ENCODE results near the gene GFRA1.

Gene GFRA1

DNA sequence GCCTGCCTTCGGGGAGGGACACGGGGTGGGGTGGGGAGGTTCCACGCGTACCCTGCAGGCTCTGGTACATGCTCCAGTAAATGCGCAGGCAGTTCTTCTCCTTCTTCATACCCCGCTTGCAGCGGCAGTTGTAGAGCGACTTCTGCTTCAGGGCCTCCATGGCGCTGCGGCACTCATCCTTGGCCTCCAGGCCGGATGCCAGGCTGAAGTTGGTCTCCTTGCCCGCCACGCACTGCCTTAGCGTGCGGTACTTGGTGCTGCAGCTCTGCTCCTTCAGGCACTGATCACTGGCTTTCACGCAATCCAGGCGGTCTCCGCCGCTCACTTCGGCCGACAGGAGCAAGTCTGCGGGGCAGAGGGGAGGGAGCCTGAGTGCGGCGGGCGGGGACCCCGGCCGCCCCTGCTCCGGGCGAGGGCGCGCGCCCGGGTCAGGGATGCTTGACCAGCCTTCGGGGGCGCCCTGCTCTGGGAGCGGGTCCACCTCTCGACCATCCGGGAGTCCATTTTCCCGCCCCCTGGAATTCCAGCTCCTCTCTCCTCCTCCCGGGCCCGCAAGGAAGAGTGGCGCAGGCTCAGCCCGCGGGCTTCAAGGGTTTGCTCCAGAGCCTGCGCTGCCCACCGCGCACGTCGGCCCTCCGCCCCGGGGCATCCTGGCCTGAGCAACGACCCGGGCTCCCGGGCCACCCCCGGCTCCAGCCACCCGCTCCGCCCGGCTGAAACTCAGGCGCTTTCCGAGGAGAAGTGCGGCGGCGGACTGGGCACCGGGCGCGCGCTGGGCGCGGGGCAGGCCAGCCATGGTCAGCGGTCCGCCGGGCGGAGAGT lies 2.0 kb downstream of the GFRA1 start:
- no peak for DNase-seq (ENCODE audit: low spot score)

DNA sequence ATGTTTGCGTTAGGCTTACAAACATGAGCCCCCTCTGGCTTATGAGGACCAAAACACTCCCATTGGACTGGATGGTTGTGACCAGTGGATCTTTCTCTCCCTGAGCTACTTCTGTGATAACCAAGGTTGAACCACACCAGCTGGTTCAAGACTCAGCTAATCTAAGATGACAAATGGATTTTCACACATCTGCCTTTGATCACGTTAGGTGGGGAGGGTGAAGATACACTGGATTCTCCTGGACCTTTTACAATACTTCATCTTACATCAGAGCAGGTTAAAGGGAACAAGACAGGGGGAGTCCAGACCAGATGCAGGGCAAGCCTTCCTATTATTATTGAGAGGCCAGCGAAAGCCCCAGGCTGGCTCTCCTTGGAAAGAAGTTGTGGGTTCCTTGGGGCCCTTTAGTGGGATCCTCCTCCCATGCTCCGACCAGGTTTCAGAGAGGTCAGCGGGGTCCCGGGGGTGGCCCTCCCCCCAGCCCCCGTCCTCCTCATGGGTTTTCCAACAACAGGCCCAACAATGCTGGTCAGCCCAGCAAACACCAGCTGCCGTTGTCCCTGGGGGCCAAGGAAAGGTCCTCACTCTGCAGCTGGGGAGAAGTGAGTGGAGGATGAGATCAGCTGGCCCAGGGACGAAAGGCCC lies 2.8 kb downstream of the GFRA1 start:
- DNase-seq (ENCODE audit: low spot score): no peak

DNA sequence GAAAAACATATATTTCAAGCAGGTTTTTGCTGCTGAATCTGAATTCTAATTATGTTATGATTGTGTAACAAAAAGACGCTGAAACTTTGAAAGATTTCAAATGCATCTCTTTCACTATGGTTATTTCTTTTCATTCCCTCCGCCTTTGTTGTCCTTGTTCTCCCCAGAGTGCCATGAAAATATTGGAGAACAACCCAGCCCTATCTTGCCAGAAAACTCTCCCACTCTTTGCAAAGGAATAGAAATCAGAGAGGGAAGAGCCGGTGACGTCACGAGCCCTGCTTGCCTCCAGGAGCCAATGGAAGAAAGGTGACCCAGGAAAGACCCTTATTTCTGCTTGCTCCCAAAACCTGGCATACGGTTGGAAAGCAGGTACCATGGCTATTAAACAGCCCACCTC lies 3.4 kb downstream of the GFRA1 start:
- no peak for DNase-seq (ENCODE audit: low spot score)

DNA sequence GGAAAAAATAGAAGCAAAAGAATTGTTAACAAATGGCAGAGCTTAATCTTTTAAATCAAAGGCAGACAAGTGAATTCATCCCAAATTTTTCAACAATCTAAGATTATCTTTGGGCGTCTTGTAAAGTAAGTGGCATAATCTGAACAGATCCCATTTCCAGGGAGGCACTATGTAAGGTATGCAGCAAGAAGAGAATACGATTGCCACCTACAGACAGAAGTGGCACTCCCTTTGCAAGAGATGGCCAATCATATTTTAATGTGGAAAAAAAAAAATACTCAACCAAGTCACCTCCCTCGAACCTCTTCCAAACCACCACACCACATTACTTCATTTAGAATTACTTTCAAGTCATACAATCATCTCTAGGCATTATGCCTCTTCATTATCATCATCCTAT lies 4.0 kb downstream of the GFRA1 start:
- no peak for DNase-seq (ENCODE audit: low spot score)

DNA sequence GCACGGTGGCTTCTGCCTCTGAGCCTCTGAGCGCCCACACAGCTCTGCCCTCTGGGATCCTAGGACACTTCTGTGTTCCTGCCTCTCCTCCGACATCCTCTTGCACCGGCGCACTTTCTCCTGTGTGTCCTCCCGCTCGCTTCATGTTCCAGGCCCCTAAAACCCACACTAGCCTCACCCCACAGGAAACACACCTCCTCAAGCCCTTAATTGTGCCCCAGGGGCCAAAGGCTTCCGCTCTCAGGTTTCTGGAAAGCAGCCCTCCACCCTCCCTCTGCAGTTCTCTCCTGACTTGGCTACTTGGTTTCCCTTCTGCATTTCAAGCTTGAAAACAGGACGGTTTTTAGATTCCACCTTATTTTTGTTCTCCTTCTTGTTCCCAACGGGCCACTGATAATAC lies 7.3 kb downstream of the GFRA1 start:
- DNase-seq (ENCODE audit: low spot score): no peak

DNA sequence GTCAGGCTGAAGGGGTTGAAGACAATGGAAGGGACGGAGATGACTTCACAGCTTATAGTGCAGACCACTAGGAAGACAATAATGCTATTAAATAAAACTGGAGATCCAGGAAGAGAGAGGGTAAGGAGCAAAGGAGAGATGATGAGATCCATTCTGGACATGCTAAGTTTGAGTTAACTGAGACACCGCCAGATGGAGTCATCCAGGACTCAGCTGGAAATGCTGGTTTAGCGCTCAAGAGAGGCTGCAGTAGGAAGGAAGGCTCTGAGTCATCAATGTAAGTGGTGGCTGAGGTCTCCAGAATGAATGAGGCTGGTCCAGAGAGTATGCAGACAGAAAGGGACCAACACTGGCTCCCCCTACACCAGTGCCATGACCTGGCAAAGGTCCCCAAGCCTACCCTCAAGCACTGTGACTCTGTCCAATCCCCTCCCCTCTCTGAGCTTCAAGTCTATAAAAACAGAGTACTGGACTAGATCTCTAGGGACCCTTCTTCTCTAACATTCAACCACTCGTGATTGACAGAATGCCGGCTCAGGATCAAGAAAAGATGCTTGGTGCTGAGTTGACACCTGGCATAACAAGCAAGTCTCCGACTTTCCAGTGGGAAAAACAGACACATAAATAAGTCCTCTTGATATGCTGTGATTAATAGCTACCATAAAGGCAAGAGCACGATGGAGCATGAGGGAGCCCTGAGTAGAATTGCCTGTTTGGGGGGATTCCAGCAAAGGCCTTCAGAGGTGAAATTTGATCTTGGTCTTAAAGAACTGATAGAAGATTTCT lies 8.9 kb downstream of the GFRA1 start:
- DNase-seq (ENCODE audit: low spot score): no peak

DNA sequence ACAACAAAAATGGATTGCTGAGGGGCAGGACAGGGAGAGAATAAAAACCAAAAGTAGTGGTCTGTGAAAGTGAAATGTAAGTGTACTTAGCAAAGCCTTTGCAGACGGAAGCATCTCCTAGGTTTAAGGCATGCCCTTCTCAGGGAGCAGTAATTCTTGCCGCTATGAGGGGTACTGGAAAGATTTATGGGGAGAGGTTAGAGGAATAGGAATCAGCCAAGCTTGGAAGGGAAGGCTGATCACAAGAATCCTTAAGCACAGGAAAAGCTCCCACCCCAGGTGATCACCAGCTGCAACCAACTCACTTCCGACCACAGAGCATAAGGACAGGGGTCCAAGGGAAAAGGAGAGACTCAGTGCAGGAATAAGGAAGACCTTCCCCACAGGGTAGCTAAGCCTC lies 10.3 kb downstream of the GFRA1 start:
- DNase-seq (ENCODE audit: low spot score): no peak

DNA sequence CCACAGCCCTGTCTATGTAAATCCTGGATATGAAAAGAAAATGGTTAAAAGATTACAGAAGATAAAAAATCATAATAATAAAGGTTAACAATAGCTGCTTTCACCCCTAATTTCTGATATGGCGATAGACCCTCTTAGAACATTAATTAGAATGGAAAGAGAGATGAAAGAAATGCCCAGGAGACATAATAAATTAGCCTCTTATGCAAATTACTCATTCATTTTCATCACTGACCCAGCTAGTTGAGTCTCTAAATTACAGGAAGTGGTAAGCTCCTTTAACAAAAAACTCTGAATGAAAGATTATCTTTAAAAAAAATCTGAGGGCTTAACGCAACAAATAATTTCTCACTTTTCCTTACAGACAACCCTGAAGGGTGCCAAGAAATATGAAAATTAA lies 12.4 kb downstream of the GFRA1 start:
- no peak for DNase-seq (ENCODE audit: low spot score)

DNA sequence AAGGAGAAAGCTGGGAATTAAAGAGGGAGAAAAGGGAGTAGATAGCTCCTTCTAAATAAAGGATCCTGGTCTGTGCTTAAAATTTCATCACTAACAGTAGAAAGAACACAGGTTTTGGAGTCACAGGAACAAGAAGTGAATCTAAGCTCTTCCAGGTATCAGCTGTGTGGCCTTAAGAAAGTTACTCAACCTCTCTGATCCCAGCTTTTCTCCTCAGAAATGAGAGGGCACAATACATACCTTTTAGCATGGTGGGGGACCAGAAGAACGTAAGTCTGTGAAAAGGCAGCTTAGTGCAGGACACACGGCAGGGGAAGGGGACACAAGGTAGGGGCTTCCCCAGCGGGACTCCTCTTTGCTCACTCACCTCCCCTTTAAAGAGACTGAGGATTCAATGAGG lies 13.4 kb downstream of the GFRA1 start:
- DNase-seq (ENCODE audit: low spot score): no peak

DNA sequence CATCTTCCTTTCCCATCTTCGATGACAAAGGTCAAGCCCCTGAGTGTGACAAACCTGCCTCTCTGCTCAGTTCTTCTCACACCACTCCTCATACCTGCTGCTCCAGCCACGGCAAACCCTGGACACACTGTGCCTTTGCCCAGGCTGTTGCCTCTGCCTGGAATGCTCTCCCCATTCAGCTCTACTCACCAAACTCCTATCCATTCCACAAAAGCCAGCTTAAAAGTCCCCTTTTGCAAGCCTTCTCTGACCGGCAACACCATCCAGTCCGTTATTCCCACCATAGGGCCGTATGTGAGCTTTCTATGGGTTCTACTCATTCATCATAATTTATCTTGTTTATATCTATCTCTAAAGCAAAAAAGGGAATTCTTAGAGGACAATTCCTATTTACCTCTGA lies 15.2 kb downstream of the GFRA1 start:
- no peak for DNase-seq (ENCODE audit: low spot score)

DNA sequence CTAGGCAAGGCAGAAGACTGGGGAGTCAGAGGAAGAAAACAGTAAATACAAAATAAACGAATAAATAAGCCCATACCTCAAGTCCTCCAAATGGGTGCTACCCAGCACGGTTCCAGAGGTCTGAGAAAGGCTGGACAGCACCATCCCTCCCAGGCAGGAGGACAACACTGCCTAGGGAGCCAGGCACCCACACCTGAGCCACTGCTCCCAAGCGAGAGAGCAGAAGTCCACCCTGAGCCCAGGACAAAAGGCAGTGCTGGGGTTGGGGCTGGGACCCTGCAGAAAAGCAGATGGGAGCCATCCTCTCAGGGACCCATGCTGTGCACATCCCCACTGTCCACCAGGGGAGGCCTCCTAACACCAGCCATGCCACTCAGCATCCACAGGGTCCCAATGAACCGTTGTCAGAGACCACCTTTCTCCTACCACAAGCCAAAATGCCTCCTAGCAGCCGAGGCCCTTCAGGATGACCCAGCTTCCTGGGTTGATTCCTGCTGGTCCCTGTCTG lies 16.2 kb downstream of the GFRA1 start:
- DNase-seq (ENCODE audit: low spot score): no peak

DNA sequence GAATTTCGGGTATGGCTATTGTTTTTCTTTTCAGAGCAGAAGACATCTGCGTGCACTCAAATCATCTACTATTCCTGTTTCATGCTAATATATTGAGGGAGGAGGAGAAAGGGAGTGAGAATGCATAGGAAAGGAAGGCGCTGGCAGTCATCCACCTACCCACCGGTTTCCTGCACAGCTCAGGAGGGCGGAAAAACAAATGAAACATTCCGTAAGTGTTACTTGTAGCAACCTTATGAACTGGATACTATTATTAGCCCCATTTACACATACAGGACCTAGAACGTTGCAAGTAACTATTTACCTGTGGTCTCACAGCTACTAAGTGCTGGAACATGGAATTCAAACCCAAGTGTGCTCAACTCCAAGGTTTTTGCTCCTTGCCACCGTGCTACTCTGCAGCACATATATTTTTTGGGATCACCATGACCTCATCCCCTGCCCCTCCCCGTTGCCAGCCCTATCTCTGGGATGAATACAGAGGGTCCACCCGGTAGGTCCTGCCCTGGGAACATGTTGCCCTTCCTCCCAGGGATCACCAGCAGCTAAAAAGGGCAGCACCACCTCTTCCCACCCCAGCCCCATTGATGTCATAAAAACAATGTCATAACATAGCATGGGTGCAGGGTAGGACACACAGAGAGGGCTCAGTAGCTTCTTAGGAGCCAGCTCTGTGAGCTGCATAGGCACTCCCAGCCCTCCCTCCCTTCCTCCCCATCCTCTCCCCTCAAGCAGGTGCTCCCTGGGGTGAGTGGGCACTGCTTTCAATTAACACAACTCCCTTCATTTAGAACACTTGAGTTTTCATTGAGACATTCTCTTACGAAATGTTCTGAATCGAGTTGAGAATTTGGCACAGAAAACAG lies 16.9 kb downstream of the GFRA1 start:
- no peak for DNase-seq (ENCODE audit: low spot score)

DNA sequence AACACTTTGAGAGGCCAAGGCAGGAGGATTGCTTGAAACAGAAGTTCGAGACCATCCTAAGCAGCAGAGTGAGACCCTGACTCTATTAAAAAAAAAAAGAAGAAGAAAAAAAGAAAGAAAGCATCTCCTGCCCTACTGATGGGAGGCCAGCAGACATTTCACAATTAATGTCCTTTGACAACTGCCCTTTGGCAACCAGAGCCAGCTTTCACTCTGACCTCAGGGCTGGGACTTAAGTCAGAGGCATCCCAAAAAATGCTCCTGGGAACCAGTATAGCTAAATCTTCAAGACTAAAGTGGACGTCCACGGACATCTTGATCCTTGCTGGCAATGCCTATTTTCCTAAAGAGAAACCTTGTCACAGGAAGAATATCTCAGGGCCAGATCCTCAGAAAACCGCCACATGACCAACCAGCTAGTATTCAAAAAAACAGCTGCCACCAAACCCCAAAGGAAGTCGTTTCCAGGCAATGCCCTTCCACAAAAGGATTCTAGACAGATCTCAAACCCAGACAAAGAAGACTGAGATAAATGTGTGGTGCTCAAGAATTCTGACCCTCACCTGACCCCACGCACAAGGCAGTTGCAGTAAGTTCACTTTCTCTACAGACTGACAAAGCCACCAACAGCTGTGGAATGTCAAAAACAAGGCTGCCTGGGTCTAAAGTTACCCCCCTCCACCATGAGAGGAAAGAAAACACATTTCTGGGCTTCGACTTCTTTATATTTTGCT lies 18.4 kb downstream of the GFRA1 start:
- DNase-seq (ENCODE audit: low spot score): no peak

DNA sequence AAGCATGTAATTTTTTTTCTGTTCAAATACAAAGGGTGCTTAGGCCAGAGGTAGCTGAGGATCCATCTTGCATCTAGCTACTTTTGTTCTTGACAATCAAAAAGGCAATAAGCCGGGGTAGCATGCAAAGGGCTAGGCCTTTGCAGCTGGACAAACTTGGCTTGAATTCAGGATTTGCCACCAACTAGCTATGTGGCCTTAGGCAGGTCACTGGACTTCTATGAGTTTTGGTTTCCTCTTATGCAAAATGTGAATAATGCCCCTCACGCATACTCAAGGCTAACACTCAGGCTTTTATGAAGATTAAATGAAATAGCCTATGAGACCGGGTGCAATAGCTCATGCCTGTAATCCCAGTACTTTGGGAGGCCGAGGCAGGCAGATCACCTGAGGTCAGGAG lies 19.3 kb downstream of the GFRA1 start:
- no peak for DNase-seq (ENCODE audit: low spot score)

DNA sequence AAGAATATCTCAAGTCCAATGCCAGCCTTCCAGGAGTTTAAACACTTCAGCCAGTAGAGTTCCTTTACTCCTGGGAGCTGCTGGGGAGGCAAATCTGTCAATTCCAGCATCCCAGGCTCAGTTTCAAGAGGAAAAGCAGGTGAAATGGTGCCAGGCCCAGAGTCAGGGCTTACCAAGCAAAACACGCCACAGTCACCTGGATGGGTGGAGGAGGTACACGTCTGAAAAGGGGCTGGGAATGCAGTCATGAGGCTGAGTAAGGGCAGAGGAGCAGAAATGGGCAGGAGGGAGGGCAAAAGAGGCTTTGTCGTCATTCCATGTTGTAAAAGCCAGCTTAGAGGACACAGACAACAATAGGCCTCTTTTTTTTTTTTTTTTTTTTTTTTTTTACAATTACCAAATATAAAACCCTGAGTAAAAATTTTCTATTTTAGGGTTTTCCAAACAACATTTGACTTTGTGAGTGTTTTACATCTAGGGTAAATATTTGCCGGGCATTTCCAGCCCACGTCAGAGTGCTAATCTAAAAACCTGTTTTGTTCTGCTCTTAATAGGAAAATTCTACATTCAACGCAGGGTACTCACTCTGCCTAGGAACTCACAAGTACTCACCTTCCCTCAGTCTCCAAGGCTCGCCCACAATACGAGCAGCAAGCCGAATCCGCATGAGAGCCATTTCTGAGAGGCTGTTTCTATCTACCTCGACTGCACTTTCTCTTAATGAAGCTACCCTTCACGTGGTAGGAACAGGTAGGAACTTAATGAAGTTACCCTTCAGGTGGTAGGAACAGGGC lies 21.2 kb downstream of the GFRA1 start:
- no peak for DNase-seq (ENCODE audit: low spot score)

DNA sequence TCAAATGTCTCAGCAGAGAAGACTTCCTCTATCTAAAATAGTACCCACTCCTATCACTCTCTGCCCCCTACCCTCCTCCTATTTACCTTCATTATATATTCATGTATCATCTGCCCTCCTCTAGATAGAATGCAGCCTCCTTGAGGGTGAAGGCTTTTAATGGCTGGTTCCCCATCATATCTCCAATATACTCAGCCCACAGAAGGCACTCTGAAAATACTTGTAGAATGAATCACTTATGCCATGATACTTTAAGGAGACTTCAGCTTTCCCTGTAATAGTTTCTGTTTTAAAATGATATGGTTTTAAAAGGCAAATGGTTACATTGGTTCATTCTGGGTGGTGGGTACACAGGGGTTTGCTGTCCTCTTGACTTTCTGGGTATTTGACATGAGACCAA lies 25.3 kb downstream of the GFRA1 start:
- no peak for DNase-seq (ENCODE audit: low spot score)

DNA sequence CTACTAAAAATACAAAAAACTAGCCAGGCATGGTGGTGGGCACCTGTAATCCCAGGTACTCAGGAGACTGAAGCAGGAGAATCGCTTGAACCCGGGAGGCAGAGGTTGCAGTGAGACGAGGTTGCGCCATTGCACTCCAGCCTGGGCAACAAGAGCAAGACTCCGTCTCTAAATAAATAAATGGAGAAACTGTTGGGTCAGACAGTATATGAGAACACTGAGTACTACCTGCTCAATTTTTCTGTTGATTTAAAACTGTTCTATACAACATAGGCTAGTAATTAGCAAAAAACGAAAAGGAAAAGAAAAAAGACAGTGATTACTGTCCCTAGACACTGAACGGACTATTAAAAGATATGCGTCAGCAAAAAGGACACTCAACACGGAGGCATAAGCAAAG lies 26.7 kb downstream of the GFRA1 start:
- no peak for DNase-seq (ENCODE audit: low spot score)

DNA sequence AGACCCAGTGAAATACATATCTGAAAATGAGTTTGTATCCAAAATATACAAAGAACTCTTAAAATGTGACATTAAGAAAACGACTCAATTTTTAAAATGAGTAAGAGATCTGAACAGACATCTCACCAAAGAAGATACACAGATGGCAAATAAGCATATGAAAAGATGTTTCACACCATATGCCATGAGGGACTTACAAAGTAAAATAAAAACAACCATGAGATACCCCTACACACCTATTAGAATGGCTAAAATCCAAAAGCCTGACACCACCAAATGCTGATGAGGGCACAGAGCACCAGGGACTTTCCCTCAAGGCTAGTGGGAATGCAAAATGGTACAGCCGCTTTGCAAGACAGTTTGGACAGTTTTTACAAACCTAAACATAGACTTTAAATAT lies 27.9 kb downstream of the GFRA1 start:
- no peak for DNase-seq (ENCODE audit: low spot score)

DNA sequence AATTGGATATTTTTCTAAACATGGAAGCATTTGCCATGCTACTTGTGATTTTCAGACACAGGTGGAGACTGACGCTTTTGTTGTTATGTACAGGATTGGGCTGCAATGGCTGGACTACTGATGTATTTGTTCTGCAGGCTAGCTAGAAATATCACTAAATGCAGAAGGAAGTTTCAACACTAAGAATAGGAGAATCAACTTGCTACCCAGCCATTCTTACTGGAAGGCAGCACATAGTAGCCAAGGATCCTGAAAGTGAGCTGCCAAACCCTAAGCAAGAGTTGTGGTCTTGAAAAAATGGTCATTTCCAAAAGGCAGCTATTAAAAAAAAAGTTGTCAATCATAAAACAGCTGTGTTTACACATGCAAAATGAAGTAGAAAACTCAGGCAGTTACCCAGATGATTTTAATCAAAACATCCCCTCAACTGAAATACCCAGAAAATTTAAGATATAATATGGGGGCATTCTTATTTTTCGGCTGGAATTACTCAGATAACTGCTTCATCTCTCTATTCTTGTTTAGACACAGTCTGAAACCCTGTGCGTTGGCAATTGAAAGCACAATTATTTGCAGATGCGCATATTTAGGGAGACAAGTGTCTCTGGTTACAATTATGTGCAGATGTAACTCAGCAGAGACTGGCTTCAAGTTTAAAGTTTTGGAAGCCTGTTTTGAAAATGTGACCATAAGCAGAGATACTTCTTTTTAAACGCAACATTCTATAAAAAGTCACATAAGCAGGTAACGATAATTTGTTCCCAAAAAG lies 31.2 kb downstream of the GFRA1 start:
- DNase-seq (ENCODE audit: low spot score): no peak

DNA sequence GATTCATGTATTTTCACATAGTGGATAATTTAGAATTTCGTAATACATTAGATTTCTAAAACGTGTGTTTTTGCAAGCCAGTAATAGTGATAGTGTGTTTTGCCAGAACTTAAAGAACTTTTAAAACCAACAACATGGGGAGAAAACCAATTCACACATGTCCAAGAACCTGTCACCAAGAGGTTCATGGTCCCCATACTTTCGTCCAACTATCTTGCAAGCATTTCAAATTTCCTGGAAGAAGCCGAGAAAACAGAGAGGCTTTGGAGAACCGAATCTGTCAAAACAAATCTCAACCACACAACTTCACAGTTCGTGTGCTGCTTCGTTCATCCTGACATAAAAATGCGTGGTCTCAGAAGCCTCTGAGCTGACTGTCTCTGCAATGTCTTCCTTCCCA lies 31.9 kb downstream of the GFRA1 start:
- no peak for DNase-seq (ENCODE audit: low spot score)

Data from LoVo (cell line).